Omental fat pad (tissue), 4 donors: ENCODE data around the gene UTF1. TPM values are rescaled to one million over a fixed set of nuclear protein-coding genes. Genes with fewer than 3 reads are reported as not detected.

Experiments used
- ATAC-seq: fragments of 150-250 bp; one replicate; pipeline ENCODE4 v1.9.1; 2016; ENCODE audit warnings: mild to moderate bottlenecking, moderate library complexity; ENCODE audit not compliant: low FRiP score
- DNase-seq: peaks from one replicate; pipeline ENCODE4 v3.0.0-alpha.2; 2019; ENCODE audit warnings: low spot score
- CTCF ChIP-seq, 3 donors: fragments of 450-650 bp; IDR thresholded peaks; one replicate each; pipeline ENCODE4 v1.5.1; 2016 to 2017; ENCODE audit warnings: antibody characterized with exemption in 3 of 3, mild to moderate bottlenecking in 3 of 3, moderate library complexity in 2 of 3
- total RNA-seq, 4 donors: library from RNA; depleted of rRNA; stranded (reverse); fragments of >200 nt; gene quantifications; one replicate each; pipeline ENCODE4 v1.1.0, GENCODE V29; 2016

UTF1 gene
- total RNA-seq, 4 donors from 2014 or later = not detected

- ATAC-seq (no peak), DNase-seq (no peak)
- TF ChIP-seq CTCF (IDR thresholded peaks at IDR 0.05) = no peak
Measured at GRCh38 chr10:133200621-133201031, 29.4 kb upstream of the UTF1 start.

GRCh38 chr10:133201151-133201947, 28.7 kb upstream of the UTF1 start:
- DNase-seq = no peak
- TF ChIP-seq CTCF (IDR thresholded peaks at IDR 0.05) = no peak
- no peak for ATAC-seq

- TF ChIP-seq CTCF (IDR thresholded peaks at IDR 0.05) = no peak
- ATAC-seq (no peak), DNase-seq (no peak)
Measured at GRCh38 chr10:133201948-133202725, 27.9 kb upstream of the UTF1 start.

GRCh38 chr10:133202778-133203651, 27.0 kb upstream of the UTF1 start:
- ATAC-seq (no peak), DNase-seq (no peak)
- no peak for TF ChIP-seq CTCF (IDR thresholded peaks at IDR 0.05)

- TF ChIP-seq CTCF (IDR thresholded peaks at IDR 0.05) = no peak
- no peak for ATAC-seq
- DNase-seq = no peak
Measured at GRCh38 chr10:133203652-133204195, 26.3 kb upstream of the UTF1 start.

- no peak for ATAC-seq
- TF ChIP-seq CTCF (IDR thresholded peaks at IDR 0.05) = no peak
Measured at GRCh38 chr10:133204226-133205015, 25.6 kb upstream of the UTF1 start.

More at GRCh38 chr10:133204226-133205015, 25.6 kb upstream of the UTF1 start:
- no peak for DNase-seq
